Measurements from ENCODE around the gene VEZF1. TPM values are rescaled to one million over a fixed set of nuclear protein-coding genes. Genes with fewer than 3 reads are reported as not detected.
"Not testable (repeated sequence)": the region's sequence is repeated elsewhere in the genome, so short reads cannot be mapped to it uniquely, and the experiment has no call there.

The VEZF1 gene
- total RNA-seq, 1 experiment from 2014 or later = 78.7 TPM

DNA sequence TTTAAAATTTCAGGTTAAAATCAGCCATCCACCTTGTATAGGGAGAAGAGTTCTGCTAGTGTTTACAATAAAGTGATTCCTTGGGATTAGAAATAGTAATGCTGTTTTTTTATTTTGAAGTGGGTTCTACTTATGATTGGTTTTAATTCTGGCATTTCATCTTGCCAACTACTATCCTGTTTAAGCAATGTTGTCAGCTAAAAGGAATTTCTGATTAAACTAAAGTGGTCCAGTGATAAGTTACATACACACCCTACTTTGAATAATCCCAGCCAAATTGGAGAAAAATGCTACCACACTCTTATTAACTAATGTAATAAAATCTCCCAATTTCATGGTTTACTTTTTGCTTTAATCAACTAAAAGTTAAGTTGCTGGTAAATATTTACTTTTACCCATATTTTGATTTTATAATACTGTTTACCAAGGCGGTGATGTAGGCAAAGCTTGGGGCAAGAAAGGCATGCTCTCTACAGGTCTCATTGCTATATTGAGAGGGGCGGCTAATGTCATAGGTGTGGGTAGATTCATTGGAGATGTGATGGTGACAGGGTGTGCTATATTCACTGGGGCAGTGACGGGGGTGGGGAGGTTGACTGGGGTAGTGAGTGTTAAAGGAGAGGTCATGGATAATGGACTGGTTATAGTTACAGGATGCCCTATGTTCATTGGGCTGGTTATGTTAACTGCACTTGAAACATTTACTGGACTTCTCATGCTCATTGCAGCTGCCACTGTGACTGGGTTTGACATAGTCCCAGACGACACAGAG, 13.8 kb downstream of the VEZF1 start:
- not testable (repeated sequence) for DNase-seq (ENCODE audit: low read depth)

GRCh38 chr17:57972151-57972550, 15.9 kb downstream of the VEZF1 start:
- DNase-seq (ENCODE audit: low read depth) = no peak

- DNase-seq (ENCODE audit: low read depth) = no peak
These were observed 16.5 kb downstream of the VEZF1 start for GRCh38 chr17:57971572-57971971.

- DNase-seq (ENCODE audit: low read depth) = peak; percentile 78
These were observed 17.3 kb downstream of the VEZF1 start for GRCh38 chr17:57970710-57971109.

DNA sequence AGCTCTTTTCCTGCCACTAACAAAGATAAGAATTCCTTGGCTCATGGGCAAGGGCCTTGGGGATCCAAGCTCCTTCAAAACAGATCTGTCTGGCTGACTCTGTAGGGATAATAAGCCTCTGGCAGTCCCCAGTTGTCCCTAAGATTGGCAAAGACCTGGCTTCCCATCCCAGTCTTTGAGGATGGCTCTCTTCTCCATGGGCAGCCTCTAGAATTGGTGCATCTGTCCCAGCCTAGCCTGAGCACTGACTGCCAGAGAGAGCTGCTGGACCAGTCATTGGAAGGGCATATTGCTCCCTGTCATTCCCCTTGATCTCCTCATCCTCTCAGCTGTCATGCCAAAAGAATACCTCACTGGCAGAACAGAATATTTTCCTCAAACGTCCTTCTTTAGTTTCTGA, 19.6 kb downstream of the VEZF1 start:
- DNase-seq (ENCODE audit: low read depth) = no peak

DNA sequence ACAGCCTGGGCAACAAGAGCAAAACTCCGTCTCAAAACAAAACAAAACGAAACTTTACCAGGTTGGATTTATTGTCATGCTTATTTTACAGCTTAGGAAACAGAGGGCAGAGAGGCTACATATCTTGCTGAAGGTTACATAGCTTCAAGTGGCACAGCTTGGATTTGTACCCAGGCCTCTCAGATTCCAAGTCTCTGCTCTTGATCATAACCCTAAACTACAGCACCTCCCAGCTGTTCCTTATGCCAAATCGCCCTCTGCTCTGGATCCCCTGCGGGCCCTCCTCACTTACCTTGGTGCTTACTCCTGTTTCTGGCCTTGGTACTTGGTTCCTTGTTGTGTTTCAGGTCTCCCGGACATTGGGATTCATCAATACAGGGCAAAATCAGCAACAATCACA, 21.2 kb downstream of the VEZF1 start:
- no peak for DNase-seq (ENCODE audit: low read depth)

- DNase-seq (ENCODE audit: low read depth) = no peak
These were observed 21.8 kb downstream of the VEZF1 start for GRCh38 chr17:57966246-57966645.

DNA sequence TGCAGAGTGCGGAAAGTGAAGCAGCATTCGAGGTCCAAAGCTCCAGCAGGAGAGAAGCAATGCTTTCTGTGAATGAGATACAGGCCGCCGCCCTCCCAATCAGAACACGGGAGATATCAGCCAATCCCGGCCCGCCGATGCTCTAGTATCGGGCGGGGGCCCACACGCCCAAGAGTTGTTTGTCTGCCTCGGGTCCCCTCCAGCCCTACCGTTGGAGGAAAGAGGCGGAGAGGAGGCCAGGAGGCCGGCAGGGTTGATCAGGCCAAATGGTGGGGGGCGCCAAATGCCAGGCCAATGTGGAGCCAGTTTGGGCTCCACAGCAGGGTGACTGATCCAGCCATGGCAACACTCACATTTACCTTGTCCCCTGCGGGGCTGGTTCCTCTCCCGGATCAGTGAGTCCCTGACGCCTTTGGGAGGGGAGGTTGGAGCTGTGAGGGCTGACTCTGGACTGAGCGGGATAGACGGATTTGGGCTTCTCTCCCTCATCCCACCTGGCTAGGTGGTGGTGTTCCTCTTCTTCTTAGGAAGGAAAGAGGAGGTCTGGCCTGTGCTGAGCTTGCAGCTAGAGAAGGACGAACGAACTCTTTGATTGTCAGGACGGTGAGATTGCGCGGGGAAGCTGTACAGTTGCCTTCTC, 22.4 kb downstream of the VEZF1 start:
- no peak for DNase-seq (ENCODE audit: low read depth)

DNA sequence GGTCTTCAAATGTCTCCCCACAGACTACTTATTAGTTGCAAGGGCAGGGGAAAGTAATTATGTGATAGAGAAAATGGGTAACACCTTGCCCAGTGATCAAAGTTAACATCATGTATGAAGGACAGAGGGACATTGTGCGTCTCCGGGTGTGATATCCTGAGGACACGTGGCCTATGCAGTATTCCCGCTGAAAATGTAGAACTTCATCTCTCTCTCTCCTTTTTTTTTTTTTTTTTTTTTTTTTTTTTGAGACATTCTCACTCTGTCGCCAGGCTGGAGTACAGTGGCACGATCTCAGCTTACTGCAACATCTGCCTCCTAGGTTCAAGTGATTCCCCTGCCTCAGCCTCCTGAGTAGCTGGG, 24.9 kb downstream of the VEZF1 start:
- no peak for DNase-seq (ENCODE audit: low read depth)

DNA sequence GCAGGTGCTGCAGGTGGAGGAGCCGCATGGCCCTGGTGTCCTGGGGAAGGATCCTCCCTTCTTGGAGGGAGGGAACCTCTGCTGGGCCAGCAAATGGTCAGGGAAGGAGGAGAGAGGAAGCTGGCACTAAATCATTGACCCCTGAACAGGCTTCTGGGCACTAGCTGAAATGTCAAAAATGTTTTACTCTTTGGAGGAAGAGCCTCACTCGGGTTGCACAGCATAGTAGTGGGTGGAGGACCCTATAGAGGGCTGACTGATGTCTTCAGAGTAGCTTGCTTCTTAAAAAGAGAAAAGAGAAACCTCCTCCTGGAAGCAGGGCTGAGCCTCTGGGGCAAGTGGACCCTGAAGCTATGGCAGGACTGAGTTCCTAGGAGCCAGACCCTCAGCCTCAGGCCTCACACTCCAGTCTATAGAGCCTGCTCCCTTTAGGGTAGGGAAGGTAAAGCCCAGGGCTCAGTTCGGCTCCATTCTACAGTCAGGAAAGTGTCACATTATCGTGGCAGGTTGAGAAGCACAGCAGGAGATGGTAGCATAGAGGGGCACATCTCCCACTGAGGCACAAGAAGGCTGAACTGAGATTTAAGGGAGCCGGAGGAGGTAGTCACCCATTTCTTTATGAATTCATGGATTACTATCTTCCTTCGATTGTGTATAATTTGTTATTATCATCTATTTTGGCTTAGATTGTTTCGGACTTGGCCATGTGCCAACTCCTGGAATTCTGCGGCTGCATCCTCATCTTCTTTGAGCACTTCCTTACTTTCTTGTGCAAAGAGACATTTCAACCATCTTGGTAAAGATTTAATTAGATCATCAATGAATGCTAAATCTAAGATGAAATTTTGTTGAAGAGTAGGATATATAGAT, 25.5 kb downstream of the VEZF1 start:
- no peak for DNase-seq (ENCODE audit: low read depth)

- DNase-seq (ENCODE audit: low read depth) = no peak
These were observed 28.1 kb downstream of the VEZF1 start for GRCh38 chr17:57959929-57960328.

- not testable (repeated sequence) for DNase-seq (ENCODE audit: low read depth)
These were observed 29.7 kb downstream of the VEZF1 start for GRCh38 chr17:57958391-57958790.

DNA sequence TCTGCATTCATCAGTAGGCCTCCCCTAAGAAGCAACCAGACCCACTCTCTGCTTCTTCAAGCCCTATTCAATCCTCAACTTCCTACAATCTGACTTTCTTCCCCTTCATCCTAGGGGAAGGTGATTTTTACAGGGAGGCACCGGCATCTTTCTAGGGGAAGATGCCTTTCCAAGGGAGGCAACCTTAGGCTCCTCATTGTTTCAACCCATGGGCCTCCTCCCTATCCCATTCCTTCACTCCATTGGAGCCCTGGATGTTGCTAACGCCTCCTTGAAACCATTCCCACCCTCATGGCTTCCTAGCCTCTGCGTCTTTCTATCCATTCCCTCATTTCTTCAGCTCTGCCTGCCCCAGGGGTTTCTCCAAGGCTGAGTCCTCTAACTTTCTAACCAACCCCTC, 30.2 kb downstream of the VEZF1 start:
- no peak for DNase-seq (ENCODE audit: low read depth)

- no peak for DNase-seq (ENCODE audit: low read depth)
These were observed 30.8 kb downstream of the VEZF1 start for GRCh38 chr17:57957120-57957850.

DNA sequence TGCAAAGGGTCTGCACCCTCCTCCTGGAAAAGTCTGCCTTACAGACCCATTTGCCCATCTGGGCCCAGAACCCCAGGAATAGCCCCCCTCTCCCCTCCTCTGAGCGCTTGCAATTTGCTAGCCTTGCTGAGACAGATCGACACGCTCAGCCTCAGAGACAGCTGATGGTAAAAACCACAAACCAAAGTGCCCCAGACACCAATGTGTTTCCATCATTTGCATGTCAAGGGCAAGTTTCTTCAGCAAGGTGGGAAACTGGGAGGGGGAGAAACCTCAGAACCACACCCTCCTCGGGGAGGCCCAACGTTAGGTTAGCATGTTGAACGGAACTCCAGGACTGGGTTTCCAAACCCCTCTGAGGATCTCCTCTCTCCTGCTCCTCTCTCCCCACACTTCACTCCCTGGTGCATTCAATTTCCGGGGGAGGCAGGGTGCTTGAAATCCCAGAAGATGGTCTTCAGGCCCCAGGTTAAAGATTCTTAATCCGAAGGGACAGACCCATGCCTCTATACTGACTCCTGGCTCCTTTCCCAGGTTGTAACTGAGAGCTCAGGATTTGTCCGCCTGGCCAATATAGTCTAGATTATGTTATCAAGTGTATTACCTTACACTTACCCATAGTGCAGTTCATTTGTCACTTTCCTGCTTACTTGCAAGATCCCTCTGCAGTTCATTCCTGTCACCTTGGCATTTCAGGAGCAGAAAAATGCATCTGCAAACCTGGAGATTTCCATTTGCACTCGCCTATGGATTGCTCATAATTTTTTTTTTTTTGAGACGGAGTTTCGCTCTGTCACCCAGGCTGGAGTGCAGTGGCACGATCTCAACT, 31.5 kb downstream of the VEZF1 start:
- no peak for DNase-seq (ENCODE audit: low read depth)

DNA sequence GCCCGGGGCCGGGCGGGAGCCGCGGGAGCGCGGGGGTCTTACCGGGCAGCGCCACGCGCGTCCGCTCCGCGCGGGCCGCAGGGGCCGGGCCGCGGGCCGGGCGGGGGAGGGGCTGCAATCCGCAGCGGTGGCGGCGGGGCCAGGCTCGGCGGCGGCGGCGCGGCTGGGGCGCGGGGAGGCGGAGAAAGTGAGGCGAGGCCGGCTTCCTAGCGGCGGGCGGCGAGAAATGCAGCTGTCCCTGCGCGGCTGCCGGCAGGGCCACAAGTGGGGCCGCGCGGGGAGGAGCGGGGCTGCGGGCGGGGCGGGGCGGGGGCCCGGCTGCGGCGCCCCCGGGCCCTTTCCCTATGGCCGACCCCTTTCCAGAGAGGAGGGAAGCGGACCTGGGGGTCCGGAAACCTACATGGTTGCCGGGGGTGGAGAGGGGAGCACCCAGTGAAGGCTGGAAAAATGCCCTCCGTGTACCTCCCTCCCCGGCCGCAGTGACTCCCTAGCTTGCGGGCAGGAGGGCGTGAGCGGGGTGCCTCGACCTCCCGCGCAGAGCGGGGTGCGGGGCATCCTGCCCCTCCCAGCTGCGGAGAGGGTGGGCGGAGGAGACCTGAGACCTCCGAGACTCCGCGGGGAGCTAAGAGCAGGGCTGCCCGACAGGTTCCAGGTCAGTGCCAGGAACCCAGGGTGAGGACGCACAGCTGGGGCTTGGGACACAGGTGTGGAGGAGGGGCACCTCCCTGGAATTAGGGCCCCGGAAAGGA, 32.7 kb downstream of the VEZF1 start, which contains the start of gene CUEDC1:
TSS of gene CUEDC1 (minus strand) at position 230 of the 749 bp plus-strand sequence. CDS start 69,848 bp downstream, outside the sequence.
- DNase-seq (ENCODE audit: low read depth) = peak; percentile 59

DNA sequence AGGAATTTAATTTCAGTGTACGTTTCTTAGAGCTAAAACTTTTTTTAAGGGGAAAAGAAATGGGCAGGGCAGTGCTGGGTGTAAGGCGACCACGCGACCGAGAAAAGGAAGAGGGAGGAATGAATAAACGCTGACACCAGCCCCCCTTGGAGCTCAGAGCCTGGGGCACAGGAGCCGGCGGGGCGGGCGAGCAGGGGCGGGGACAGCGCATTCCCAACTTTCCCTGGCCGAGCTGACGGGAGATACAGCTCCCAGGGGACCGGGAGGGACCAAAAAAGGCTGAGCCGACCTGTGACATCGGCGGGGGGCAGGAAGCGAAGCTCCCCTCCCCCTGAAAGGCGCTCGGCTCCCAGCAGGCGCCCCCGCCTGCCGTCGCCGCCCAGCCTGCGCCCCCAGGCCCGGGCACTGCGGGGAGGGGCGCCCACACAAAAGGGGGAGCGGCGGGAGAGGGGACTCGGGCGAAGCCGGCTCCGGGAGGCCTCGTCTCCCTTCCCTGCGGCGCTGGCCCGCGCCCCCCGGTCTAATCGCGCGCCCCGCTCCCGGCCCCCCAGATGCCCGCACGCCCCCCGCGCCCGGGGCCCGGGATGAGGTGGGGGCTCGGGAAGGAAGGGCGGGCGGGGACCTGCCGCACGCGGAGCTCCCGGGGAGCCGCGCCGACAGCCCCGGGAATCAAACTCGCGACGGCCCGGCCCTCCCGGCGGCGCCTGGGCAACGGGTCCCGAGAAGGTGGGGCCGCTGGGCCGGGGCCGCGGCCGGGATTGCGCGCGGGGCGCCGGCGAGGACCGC, 33.5 kb downstream of the VEZF1 start:
- DNase-seq (ENCODE audit: low read depth) = peak; percentile 81

GRCh38 chr17:57953705-57954396, 34.2 kb downstream of the VEZF1 start:
- no peak for DNase-seq (ENCODE audit: low read depth)

GRCh38 chr17:57953219-57953618, 34.8 kb downstream of the VEZF1 start:
- no peak for DNase-seq (ENCODE audit: low read depth)

Measured in RPMI7951 (cell line).